Keratinocyte (primary cell): ENCODE results near the gene SCAMP2. TPM values are rescaled to one million over a fixed set of nuclear protein-coding genes. Genes with fewer than 3 reads are reported as not detected.

ENCODE experiments used
- DNase-seq: peaks from one replicate; pipeline ENCODE4 v3.0.0-alpha.2; 2011; ENCODE audit warnings: low read depth, missing footprints, low spot score
- FAIRE-seq: peaks from 2 replicates; lab custom pipeline; 2011; peaks lifted over from hg19 to GRCh38; lab: Jason Lieb, UNC
- H2AFZ ChIP-seq: 2 replicates; pipeline ENCODE4 v1.6.0; 2012; ENCODE audit warnings: low read length, control low read depth, inconsistent platforms; ENCODE audit not compliant: control insufficient read depth
- H3K27ac ChIP-seq: 2 replicates; pipeline ENCODE4 v1.5.1; 2011; ENCODE audit warnings: low read length; ENCODE audit not compliant: control insufficient read depth, insufficient read depth
- H3K27me3 ChIP-seq: 3 replicates; pipeline ENCODE4 v1.6.0; 2011; ENCODE audit warnings: low read length; ENCODE audit not compliant: control insufficient read depth, insufficient read depth; ENCODE audit errors: extremely low read depth
- H3K36me3 ChIP-seq, 2 experiments: 2 replicates in 1 of 2; 3 replicates in 1 of 2; pipeline ENCODE4 v1.5.1; 2011; ENCODE audit warnings: low read length in 2 of 2, mild to moderate bottlenecking in 1 of 2; ENCODE audit not compliant: control insufficient read depth in 2 of 2, insufficient read depth in 2 of 2; ENCODE audit errors: extremely low read depth in 1 of 2
- H3K4me1 ChIP-seq: 3 replicates; pipeline ENCODE4 v1.5.1; 2011; ENCODE audit warnings: low read length; ENCODE audit not compliant: control insufficient read depth, insufficient read depth; ENCODE audit errors: extremely low read depth
- H3K4me2 ChIP-seq: 3 replicates; pipeline ENCODE4 v1.6.0; 2011; ENCODE audit warnings: low read depth, low read length; ENCODE audit not compliant: control insufficient read depth, insufficient read depth; ENCODE audit errors: extremely low read depth
- H3K4me3 ChIP-seq, 3 experiments: fragments of 200-600 bp in 1 of 3; sonication (generic) in 1 of 3; 2 replicates in 2 of 3; 3 replicates in 1 of 3; pipeline ENCODE4 v1.5.1; 2011 to 2016; ENCODE audit warnings: low read length in 3 of 3, mild to moderate bottlenecking in 3 of 3, control low read depth in 2 of 3, inconsistent platforms in 1 of 3, low read depth in 1 of 3, mixed read lengths in 1 of 3, mixed run types in 1 of 3, moderate library complexity in 1 of 3; ENCODE audit not compliant: control insufficient read depth in 2 of 3, insufficient read depth in 2 of 3; ENCODE audit errors: extremely low read depth in 1 of 3
- H3K79me2 ChIP-seq: 2 replicates; pipeline ENCODE4 v1.6.0; 2012; ENCODE audit warnings: low read length; ENCODE audit not compliant: control insufficient read depth, insufficient read depth
- H3K9ac ChIP-seq: 3 replicates; pipeline ENCODE4 v1.6.0; 2011; ENCODE audit warnings: low read length; ENCODE audit not compliant: control insufficient read depth, insufficient read depth; ENCODE audit errors: extremely low read depth
- H3K9me1 ChIP-seq: 3 replicates; pipeline ENCODE4 v1.6.0; 2011; ENCODE audit warnings: low read length; ENCODE audit not compliant: control insufficient read depth, insufficient read depth; ENCODE audit errors: extremely low read depth
- H3K9me3 ChIP-seq: 2 replicates; pipeline ENCODE4 v1.5.1; 2012; ENCODE audit warnings: low read depth, low read length; ENCODE audit not compliant: control insufficient read depth
- H4K20me1 ChIP-seq: 3 replicates; pipeline ENCODE4 v1.6.0; 2011; ENCODE audit warnings: low read length; ENCODE audit not compliant: control insufficient read depth, insufficient read depth; ENCODE audit errors: extremely low read depth
- EZH2 ChIP-seq: IDR thresholded peaks from one replicate; pipeline ENCODE4 v1.6.1; 2012; ENCODE audit warnings: inconsistent platforms, mild to moderate bottlenecking, low read length, moderate library complexity
- dilution Hi-C: fragments of 300-500 bp; cut with MboI; formaldehyde crosslinking; loops from one replicate; pipeline ENCODE4 v1.7.0; 2020; ENCODE audit warnings: low sequenced_read_pairs; ENCODE audit not compliant: extremely low pct_ligation_motif_present
- polyA plus RNA-seq, 5 experiments: library from polyadenylated mRNA; depleted of rRNA in 3 of 5; stranded (reverse) in 3 of 5; stranded (forward) in 1 of 5; unstranded in 1 of 5; fragments of >200 nt; gene quantifications; 1 replicate in 1 of 5; 2 replicates in 3 of 5; 3 replicates in 1 of 5; pipeline versions ENCODE4 v1.2.1 to v1.2.3, GENCODE V29; 2011 to 2012; ENCODE audit warnings: missing spikeins in 2 of 5, low read depth in 1 of 5, low replicate concordance in 1 of 5
- TF ChIP-seq, protein P1 (sequence below), 3 experiments: IDR thresholded peaks in 1 of 3; conservative IDR thresholded peaks in 1 of 3; optimal IDR thresholded peaks in 1 of 3; 2 replicates in 2 of 3; 3 replicates in 1 of 3; pipeline versions ENCODE3 to v1.5.1; 2011; ENCODE audit warnings: low read length in 3 of 3, mild to moderate bottlenecking in 3 of 3, moderate library complexity in 2 of 3, control low read depth in 1 of 3, inconsistent platforms in 1 of 3; ENCODE audit not compliant: insufficient read depth in 2 of 3; ENCODE audit errors: extremely low read depth in 1 of 3

Gene SCAMP2
- polyA plus RNA-seq, 1 donor (not counting 4 experiments of a cell fraction or from before 2014, with no cell fraction given), result 72.8 TPM

DNA sequence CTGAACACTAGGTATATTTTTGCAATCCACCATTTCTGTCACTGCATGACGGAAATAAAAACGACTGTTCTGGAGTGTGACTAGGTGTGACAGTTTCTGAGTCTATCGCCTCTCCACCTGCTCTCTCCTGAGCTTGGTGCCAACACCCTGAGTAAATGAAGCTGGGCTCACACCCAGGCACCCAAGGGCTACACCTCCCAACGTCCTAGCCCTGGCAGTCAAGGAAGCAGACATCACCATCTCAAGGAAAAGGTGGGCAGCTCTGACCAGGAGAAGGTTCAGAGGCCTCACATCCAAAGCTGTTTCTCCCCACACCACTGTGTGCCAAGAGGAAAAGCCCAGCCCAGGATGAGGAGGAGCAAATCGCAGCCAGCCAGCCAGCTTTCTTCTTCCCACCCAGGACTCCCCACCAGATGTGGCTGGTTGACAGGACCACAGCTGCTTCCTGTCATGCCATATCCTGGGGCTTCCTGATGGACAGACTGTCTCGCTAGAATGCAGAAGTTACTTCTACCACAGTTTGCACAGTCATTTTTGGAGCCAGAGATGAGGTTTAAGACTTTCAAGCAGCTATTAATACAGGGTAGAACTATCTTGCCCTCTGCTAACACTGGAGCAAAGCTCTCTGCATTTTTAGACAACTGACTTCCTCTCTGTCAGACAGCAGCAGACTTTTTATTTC, 3.3 kb downstream of the SCAMP2 start:
- Histone ChIP-seq H3K9me1 (peaks cover 4% of the 10 kb centered on the region), H3K9ac (no peak overlapping the region), H4K20me1 (peaks cover 13% of the 10 kb centered on the region), H3K36me3 (peaks cover 0 to 3% of the 10 kb centered on the region in 2 experiments), H3K4me2 (peak overlapping the region; percentile 68), H3K4me1 (peaks cover 64% of the 10 kb centered on the region), H2AFZ (no peak overlapping the region), H3K4me3 (peak overlapping the region in 1 of 3 experiments; percentile 19), H3K9me3 (no peaks in the 10 kb centered on the region), H3K27ac (no peak overlapping the region), H3K27me3 (no peaks in the 10 kb centered on the region), H3K79me2 (peaks cover 53% of the 10 kb centered on the region)
- DNase-seq, result no peak
- dilution Hi-C loops, result no loop called here
- FAIRE-seq, result no peak
- TF ChIP-seq EZH2, result no peak
- TF ChIP-seq, protein P1, sequence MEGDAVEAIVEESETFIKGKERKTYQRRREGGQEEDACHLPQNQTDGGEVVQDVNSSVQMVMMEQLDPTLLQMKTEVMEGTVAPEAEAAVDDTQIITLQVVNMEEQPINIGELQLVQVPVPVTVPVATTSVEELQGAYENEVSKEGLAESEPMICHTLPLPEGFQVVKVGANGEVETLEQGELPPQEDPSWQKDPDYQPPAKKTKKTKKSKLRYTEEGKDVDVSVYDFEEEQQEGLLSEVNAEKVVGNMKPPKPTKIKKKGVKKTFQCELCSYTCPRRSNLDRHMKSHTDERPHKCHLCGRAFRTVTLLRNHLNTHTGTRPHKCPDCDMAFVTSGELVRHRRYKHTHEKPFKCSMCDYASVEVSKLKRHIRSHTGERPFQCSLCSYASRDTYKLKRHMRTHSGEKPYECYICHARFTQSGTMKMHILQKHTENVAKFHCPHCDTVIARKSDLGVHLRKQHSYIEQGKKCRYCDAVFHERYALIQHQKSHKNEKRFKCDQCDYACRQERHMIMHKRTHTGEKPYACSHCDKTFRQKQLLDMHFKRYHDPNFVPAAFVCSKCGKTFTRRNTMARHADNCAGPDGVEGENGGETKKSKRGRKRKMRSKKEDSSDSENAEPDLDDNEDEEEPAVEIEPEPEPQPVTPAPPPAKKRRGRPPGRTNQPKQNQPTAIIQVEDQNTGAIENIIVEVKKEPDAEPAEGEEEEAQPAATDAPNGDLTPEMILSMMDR (optimal IDR thresholded peaks at IDR 0.05 in 1 of 3, IDR thresholded peaks at IDR 0.05 in 1 of 3, conservative IDR thresholded peaks at IDR 0.05 in 1 of 3; ENCODE audit: extremely low read depth in 1 of 3, insufficient read depth in 2 of 3, low read length in 3 of 3), result no peak

DNA sequence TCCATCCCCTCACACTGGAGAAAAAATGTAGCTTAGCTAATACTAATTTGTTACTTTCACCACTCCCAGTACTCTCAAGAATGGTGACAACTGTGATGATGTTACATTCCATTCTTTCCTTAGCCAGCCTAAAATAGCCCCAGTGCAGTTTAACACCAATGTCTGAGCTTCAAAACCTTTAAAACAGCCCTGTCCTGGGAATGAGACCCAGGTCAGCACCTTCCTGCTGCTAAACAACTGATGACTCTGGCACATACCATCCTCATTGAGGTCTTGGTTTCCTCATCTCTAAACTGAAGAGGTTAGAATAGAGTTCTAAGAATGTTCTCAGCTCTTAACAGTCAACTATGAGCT, 3.8 kb downstream of the SCAMP2 start:
- H3K27ac ChIP-seq, result no peak overlapping the region
- H3K4me2 ChIP-seq, result peak overlapping the region; percentile 68
- H3K9ac ChIP-seq, result no peak overlapping the region
- dilution Hi-C loops, result no loop called here
- DNase-seq, result no peak
- H3K9me1 ChIP-seq, result peaks cover 6% of the 10 kb centered on the region
- peaks cover 13% of the 10 kb centered on the region for H4K20me1 ChIP-seq
- H3K9me3 ChIP-seq, result no peaks in the 10 kb centered on the region
- no peaks in the 10 kb centered on the region for H3K27me3 ChIP-seq
- peaks cover 0 to 3% of the 10 kb centered on the region in 2 experiments for H3K36me3 ChIP-seq
- peaks cover 57% of the 10 kb centered on the region for H3K79me2 ChIP-seq
- no peak overlapping the region for H2AFZ ChIP-seq
- TF ChIP-seq EZH2, result no peak
- TF ChIP-seq, protein P1 (optimal IDR thresholded peaks at IDR 0.05 in 1 of 3, IDR thresholded peaks at IDR 0.05 in 1 of 3, conservative IDR thresholded peaks at IDR 0.05 in 1 of 3; ENCODE audit: extremely low read depth in 1 of 3, insufficient read depth in 2 of 3, low read length in 3 of 3), result no peak
- H3K4me3 ChIP-seq, result no peak overlapping the region
- FAIRE-seq, result no peak
- peaks cover 69% of the 10 kb centered on the region for H3K4me1 ChIP-seq
